G401 (cell line): ENCODE measurements around the gene KHDC4. TPM values are rescaled to one million over a fixed set of nuclear protein-coding genes. Genes with fewer than 3 reads are reported as not detected.
A peak's percentile ranks its signal among the peaks of the same experiment; 100 is the strongest.

Experiments
- DNase-seq: peaks from one replicate; pipeline ENCODE4 v3.0.0-alpha.2; 2015; ENCODE audit warnings: low spot score
- in situ Hi-C: cut with HindIII; loops from 2 replicates; pipeline ENCODE4 v1.10.0; 2016; ENCODE audit warnings: low sequenced_read_pairs, mixed read lengths
- total RNA-seq: library from RNA; depleted of rRNA; stranded (reverse); fragments of >200 nt; shearing (Covaris generic); gene quantifications from 2 replicates; pipeline ENCODE4 v1.2.3, GENCODE V29; 2014; rRNA removed

The KHDC4 gene
- 30.0 and 52.6 TPM in 2 replicates for total RNA-seq

- peak; percentile 99 for DNase-seq
- in situ Hi-C loops, result no loop called here
Observed at GRCh38 chr1:155934097-155934935, at the start of gene KHDC4. TSS of gene KHDC4 (minus strand) at chr1:155934413. CDS start at chr1:155934373, 40 bp downstream.

GRCh38 chr1:155983191-155984024 is 49.2 kb upstream of the KHDC4 start:
- DNase-seq, result peak; percentile 52
- in situ Hi-C loops, result no loop called here

- in situ Hi-C loops, result no loop called here
Observed at GRCh38 chr1:155982106-155982505, 47.9 kb upstream of the KHDC4 start.

GRCh38 chr1:155981266-155982088 is 47.3 kb upstream of the KHDC4 start:
- DNase-seq, result no peak
- in situ Hi-C loops, result no loop called here

More at GRCh38 chr1:155982106-155982505, 47.9 kb upstream of the KHDC4 start:
- DNase-seq, result no peak

GRCh38 chr1:155979597-155980343 is 45.6 kb upstream of the KHDC4 start:
- in situ Hi-C loops, result no loop called here
- peak; percentile 57 for DNase-seq

- no peak for DNase-seq
- in situ Hi-C loops, result no loop called here
Observed at GRCh38 chr1:155978973-155979429, 44.8 kb upstream of the KHDC4 start.

- DNase-seq, result peak; percentile 77
- in situ Hi-C loops, result no loop called here
Observed at GRCh38 chr1:155978325-155978972, 44.2 kb upstream of the KHDC4 start, which contains the start of gene ARHGEF2. TSS of gene ARHGEF2 (minus strand) at chr1:155978547. CDS start at chr1:155978427, 120 bp downstream.

GRCh38 chr1:155977690-155978324 is 43.6 kb upstream of the KHDC4 start:
- in situ Hi-C loops, result no loop called here

GRCh38 chr1:155976913-155977689 is 42.9 kb upstream of the KHDC4 start:
- DNase-seq, result no peak
- in situ Hi-C loops, result no loop called here

More at GRCh38 chr1:155977690-155978324, 43.6 kb upstream of the KHDC4 start:
- DNase-seq, result peak; percentile 62

- peak; percentile 81 for DNase-seq
- in situ Hi-C loops, result no loop called here
Observed at GRCh38 chr1:155976062-155976912, 42.1 kb upstream of the KHDC4 start.

GRCh38 chr1:155975375-155976061 is 41.3 kb upstream of the KHDC4 start:
- in situ Hi-C loops, result no loop called here

GRCh38 chr1:155974208-155975115 is 40.2 kb upstream of the KHDC4 start:
- peak; percentile 98 for DNase-seq
- in situ Hi-C loops, result no loop called here

More at GRCh38 chr1:155975375-155976061, 41.3 kb upstream of the KHDC4 start:
- no peak for DNase-seq

GRCh38 chr1:155973723-155974122 is 39.5 kb upstream of the KHDC4 start:
- DNase-seq, result peak; percentile 87
- in situ Hi-C loops, result no loop called here
